Measurements from ENCODE around the gene RAD23A.

Gene RAD23A

DNA sequence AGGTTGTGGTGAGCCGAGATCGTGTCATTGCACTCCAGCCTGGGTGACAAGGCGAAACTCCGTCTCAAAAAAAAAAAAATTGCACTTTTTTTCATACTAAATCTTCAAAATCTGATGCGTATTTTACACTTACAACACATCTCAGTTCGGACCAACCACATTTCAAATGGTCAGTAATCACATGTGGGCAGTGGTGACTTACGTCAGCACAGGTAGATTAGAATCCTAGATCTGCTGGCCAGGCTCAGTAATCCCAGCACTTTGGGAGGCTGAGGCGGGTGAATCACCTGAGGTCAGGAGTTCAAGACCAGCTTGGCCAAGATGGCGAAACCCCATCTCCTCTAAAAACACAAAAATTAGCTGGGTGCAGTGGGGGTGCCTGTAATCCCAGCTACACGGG, 10.6 kb upstream of the RAD23A start:
- H4K91ac ChIP-seq (ENCODE audit: low read length): no peak overlapping the region
- no peak overlapping the region for H2BK5ac ChIP-seq (ENCODE audit: low read depth, low read length, poor library complexity, severe bottlenecking)
- H3K9me3 ChIP-seq (ENCODE audit: control insufficient read depth, low read length): no peaks in the 10 kb centered on the region
- no peak overlapping the region for H4K8ac ChIP-seq (ENCODE audit: low read length)
- H3K18ac ChIP-seq (ENCODE audit: low read depth in 1 of 2, low read length in 2 of 2): no peak overlapping the region
- H2AK5ac ChIP-seq (ENCODE audit: low read length, severe bottlenecking): no peak overlapping the region
- no peak overlapping the region for H3K9ac ChIP-seq (ENCODE audit: low read length)
- H3K79me1 ChIP-seq (replicated peaks; ENCODE audit: low read length, poor library complexity, severe bottlenecking): peaks cover 9% of the 10 kb centered on the region
- peaks cover 22% of the 10 kb centered on the region for H3K4me1 ChIP-seq (ENCODE audit: control insufficient read depth, insufficient read depth, low read depth, low read length)
- no peak overlapping the region for H3K4me2 ChIP-seq (ENCODE audit: low read length, poor library complexity, severe bottlenecking)
- H3K27ac ChIP-seq (ENCODE audit: low read length, poor library complexity, severe bottlenecking): no peak overlapping the region
- H2BK15ac ChIP-seq (ENCODE audit: low read depth, poor library complexity, severe bottlenecking): no peak overlapping the region
- H3K23ac ChIP-seq (ENCODE audit: low read length in 2 of 2): no peak overlapping the region
- H2AFZ ChIP-seq (ENCODE audit: low read depth, low read length): no peak overlapping the region
- H3K4me3 ChIP-seq (ENCODE audit: insufficient read depth in 1 of 2, low read depth in 1 of 2, low read length in 2 of 2): no peak overlapping the region
- no peak overlapping the region for H2BK12ac ChIP-seq (ENCODE audit: low read length in 2 of 2)
- DNase-seq: no peak
- no peak overlapping the region for H3K4ac ChIP-seq (ENCODE audit: low read depth in 1 of 2, low read length in 2 of 2)
- H3K27me3 ChIP-seq (ENCODE audit: control insufficient read depth in 1 of 2, insufficient read depth in 1 of 2, low read length in 2 of 2): no peaks in the 10 kb centered on the region
- WGBS: 98% methylated on average over 7 of the region's 10 CpGs
- H3K36me3 ChIP-seq (ENCODE audit: control insufficient read depth in 1 of 2, insufficient read depth in 2 of 2, low read depth in 1 of 2, low read length in 2 of 2): peaks cover 13 to 14% of the 10 kb centered on the region in 2 experiments
- no peak overlapping the region for H2BK120ac ChIP-seq (ENCODE audit: low read depth, low read length)
- H3K14ac ChIP-seq (ENCODE audit: low read length in 2 of 2): no peak overlapping the region

DNA sequence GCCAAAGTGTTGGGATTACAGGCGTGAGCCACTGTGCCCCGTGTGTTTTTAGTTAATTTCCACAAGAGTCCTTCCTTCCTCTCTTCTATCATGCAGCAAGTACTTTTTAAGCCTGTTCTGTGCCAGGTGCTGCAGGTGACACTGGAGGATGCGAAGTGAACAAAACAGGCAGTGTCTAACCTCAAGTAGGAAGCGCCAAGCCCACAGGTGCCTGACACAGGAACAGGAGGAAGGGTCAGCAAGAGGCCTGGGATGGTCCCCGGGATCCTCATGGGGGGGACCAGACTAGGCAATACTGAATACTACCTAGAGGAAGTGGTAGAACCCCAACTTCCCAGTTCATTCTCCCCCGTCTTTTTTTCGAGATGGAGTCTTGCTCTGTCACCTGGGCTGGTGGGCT, 9.1 kb upstream of the RAD23A start:
- Histone ChIP-seq H3K36me3 (ENCODE audit: control insufficient read depth in 1 of 2, insufficient read depth in 2 of 2, low read depth in 1 of 2, low read length in 2 of 2) (peaks cover 19 to 22% of the 10 kb centered on the region in 2 experiments), H3K14ac (ENCODE audit: low read length in 2 of 2) (no peak overlapping the region)

DNA sequence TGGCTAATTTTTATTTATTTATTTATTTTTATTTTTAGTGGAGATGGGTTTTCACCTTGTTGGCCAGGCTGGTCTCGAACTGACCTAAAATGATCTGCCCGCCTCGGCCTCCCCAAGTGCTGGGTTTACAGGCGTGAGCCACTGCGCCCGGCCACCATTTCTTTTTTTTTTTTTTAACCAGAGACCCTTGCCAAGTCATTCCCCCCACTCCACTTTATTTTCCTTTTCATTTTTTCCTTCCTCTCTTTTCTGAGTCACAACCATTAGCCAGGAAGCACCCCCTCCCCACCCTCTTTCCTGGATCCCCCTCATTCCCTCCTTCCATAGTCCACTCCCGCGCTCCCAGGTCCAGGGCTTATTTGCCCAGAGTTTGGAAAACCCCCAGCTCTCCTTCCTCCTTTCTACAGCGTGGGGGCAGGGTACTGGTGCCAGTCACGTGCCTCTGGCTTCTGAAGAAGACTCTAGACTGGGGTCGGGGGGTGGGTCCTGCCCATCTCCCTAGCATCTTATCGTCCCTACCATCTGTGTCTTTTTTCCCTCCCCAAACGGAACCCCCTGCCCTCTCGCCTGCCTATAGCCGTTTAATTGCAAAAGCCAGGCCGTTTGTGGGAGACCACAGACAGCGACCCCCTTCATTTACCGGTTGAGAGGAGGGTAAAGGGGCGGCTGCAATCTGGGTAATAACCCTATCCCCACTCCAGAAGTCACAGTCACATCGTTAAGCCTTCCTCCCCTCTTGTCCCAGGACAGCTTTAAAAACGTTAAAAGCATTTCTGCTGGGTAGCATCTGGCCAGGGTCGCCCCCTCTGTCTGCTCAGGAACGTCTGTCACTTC, 8.4 kb upstream of the RAD23A start:
- H3K18ac ChIP-seq (ENCODE audit: low read depth in 1 of 2, low read length in 2 of 2): peak overlapping the region; percentile 40 to 80
- H3K27ac ChIP-seq (ENCODE audit: low read length, poor library complexity, severe bottlenecking): peak overlapping the region; percentile 21
- H2BK5ac ChIP-seq (ENCODE audit: low read depth, low read length, poor library complexity, severe bottlenecking): no peak overlapping the region
- H2BK120ac ChIP-seq (ENCODE audit: low read depth, low read length): peak overlapping the region; percentile 45
- peak overlapping the region in 1 of 2 experiments; percentile 40 for H3K4ac ChIP-seq (ENCODE audit: low read depth in 1 of 2, low read length in 2 of 2)
- H3K4me3 ChIP-seq (ENCODE audit: insufficient read depth in 1 of 2, low read depth in 1 of 2, low read length in 2 of 2): peak overlapping the region; percentile 43 to 98
- no peak overlapping the region for H2BK15ac ChIP-seq (ENCODE audit: low read depth, poor library complexity, severe bottlenecking)
- WGBS: 32% methylated on average over 22 of the region's 23 CpGs
- H3K27me3 ChIP-seq (ENCODE audit: control insufficient read depth in 1 of 2, insufficient read depth in 1 of 2, low read length in 2 of 2): no peaks in the 10 kb centered on the region
- DNase-seq: peak; percentile 55
- H3K9me3 ChIP-seq (ENCODE audit: control insufficient read depth, low read length): no peaks in the 10 kb centered on the region
- H2BK12ac ChIP-seq (ENCODE audit: low read length in 2 of 2): peak overlapping the region; percentile 44 to 45
- no peak overlapping the region for H3K14ac ChIP-seq (ENCODE audit: low read length in 2 of 2)
- H2AK5ac ChIP-seq (ENCODE audit: low read length, severe bottlenecking): peak overlapping the region; percentile 20
- H4K8ac ChIP-seq (ENCODE audit: low read length): peak overlapping the region; percentile 77
- H3K4me2 ChIP-seq (ENCODE audit: low read length, poor library complexity, severe bottlenecking): peak overlapping the region; percentile 99
- peaks cover 34% of the 10 kb centered on the region for H3K4me1 ChIP-seq (ENCODE audit: control insufficient read depth, insufficient read depth, low read depth, low read length)
- H3K9ac ChIP-seq (ENCODE audit: low read length): peak overlapping the region; percentile 97
- no peaks in the 10 kb centered on the region for H3K79me1 ChIP-seq (replicated peaks; ENCODE audit: low read length, poor library complexity, severe bottlenecking)
- H3K23ac ChIP-seq (ENCODE audit: low read length in 2 of 2): no peak overlapping the region
- H4K91ac ChIP-seq (ENCODE audit: low read length): peak overlapping the region; percentile 78
- H3K36me3 ChIP-seq (ENCODE audit: control insufficient read depth in 1 of 2, insufficient read depth in 2 of 2, low read depth in 1 of 2, low read length in 2 of 2): peaks cover 25 to 30% of the 10 kb centered on the region in 2 experiments
- peak overlapping the region; percentile 87 for H2AFZ ChIP-seq (ENCODE audit: low read depth, low read length)

More for the DNA sequence above, 9.1 kb upstream of the RAD23A start:
- H3K4ac ChIP-seq (ENCODE audit: low read depth in 1 of 2, low read length in 2 of 2): no peak overlapping the region
- no peak for DNase-seq
- no peak overlapping the region for H2BK5ac ChIP-seq (ENCODE audit: low read depth, low read length, poor library complexity, severe bottlenecking)
- no peak overlapping the region for H3K4me3 ChIP-seq (ENCODE audit: insufficient read depth in 1 of 2, low read depth in 1 of 2, low read length in 2 of 2)
- H3K23ac ChIP-seq (ENCODE audit: low read length in 2 of 2): no peak overlapping the region
- no peak overlapping the region for H2BK15ac ChIP-seq (ENCODE audit: low read depth, poor library complexity, severe bottlenecking)
- H3K4me1 ChIP-seq (ENCODE audit: control insufficient read depth, insufficient read depth, low read depth, low read length): peaks cover 32% of the 10 kb centered on the region
- H2BK120ac ChIP-seq (ENCODE audit: low read depth, low read length): no peak overlapping the region
- H2AFZ ChIP-seq (ENCODE audit: low read depth, low read length): no peak overlapping the region
- H3K27me3 ChIP-seq (ENCODE audit: control insufficient read depth in 1 of 2, insufficient read depth in 1 of 2, low read length in 2 of 2): no peaks in the 10 kb centered on the region
- H3K18ac ChIP-seq (ENCODE audit: low read depth in 1 of 2, low read length in 2 of 2): no peak overlapping the region
- H2BK12ac ChIP-seq (ENCODE audit: low read length in 2 of 2): peak overlapping the region in 1 of 2 experiments; percentile 11
- H3K27ac ChIP-seq (ENCODE audit: low read length, poor library complexity, severe bottlenecking): no peak overlapping the region
- no peak overlapping the region for H3K9ac ChIP-seq (ENCODE audit: low read length)
- WGBS: 97% methylated on average over 7 of the region's 7 CpGs
- H4K91ac ChIP-seq (ENCODE audit: low read length): no peak overlapping the region
- no peaks in the 10 kb centered on the region for H3K79me1 ChIP-seq (replicated peaks; ENCODE audit: low read length, poor library complexity, severe bottlenecking)
- no peak overlapping the region for H2AK5ac ChIP-seq (ENCODE audit: low read length, severe bottlenecking)
- H3K4me2 ChIP-seq (ENCODE audit: low read length, poor library complexity, severe bottlenecking): no peak overlapping the region
- H4K8ac ChIP-seq (ENCODE audit: low read length): no peak overlapping the region
- H3K9me3 ChIP-seq (ENCODE audit: control insufficient read depth, low read length): no peaks in the 10 kb centered on the region

DNA sequence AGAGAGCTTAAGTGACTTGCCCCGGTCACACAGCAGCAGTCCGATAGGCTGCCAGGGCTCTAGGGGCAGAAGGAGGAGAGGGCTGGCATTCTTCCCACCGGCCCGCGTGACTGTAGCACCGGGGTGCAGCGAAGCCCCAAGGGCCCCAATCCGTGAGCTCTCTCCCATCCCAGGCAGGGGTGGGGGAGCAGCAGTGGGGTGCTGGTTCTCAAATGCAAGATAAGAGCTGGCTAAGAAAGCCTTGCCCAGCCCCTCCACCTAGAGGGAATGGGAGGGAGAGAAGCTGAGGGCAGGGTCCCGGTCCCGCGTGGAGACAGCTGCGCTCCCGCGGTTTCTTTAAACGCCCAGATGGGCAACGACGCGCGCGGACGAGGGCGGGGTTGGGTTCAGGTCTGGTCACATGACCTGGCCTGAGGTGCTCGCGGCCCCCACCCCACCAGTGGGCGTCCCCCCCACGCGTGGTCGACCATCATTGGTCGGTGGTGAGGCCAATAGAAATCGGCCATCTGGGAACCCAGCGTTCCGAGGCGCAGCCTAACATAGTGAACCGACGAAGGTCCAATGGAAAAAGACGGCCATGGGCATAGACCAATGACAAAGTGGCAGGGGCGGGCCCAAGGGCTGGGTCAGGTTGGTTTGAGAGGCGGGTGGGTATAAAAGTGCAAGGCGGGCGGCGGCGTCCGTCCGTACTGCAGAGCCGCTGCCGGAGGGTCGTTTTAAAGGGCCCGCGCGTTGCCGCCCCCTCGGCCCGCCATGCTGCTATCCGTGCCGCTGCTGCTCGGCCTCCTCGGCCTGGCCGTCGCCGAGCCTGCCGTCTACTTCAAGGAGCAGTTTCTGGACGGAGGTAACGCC, 7.5 kb upstream of the RAD23A start, which contains the start of gene CALR:
TSS of gene CALR (plus strand) at position 683 of the 852 bp plus-strand sequence. CDS start at position 754, 71 bp downstream.
- Histone ChIP-seq H3K14ac (ENCODE audit: low read length in 2 of 2) (peak within 1 kb of the TSS; percentile 98), H3K23ac (ENCODE audit: low read length in 2 of 2) (peak within 1 kb of the TSS in 1 of 2 experiments; percentile 66), H3K9me3 (ENCODE audit: control insufficient read depth, low read length) (no peaks in the 10 kb centered on the region), H2AK5ac (ENCODE audit: low read length, severe bottlenecking) (peak within 1 kb of the TSS; percentile 78), H2BK120ac (ENCODE audit: low read depth, low read length) (peak within 1 kb of the TSS; percentile 45), H2BK15ac (ENCODE audit: low read depth, poor library complexity, severe bottlenecking) (peak within 1 kb of the TSS; percentile 34), H3K27me3 (ENCODE audit: control insufficient read depth in 1 of 2, insufficient read depth in 1 of 2, low read length in 2 of 2) (no peaks in the 10 kb centered on the region), H4K91ac (ENCODE audit: low read length) (peak within 1 kb of the TSS; percentile 97), H3K4ac (ENCODE audit: low read depth in 1 of 2, low read length in 2 of 2) (peak within 1 kb of the TSS; percentile 90 to 96), H3K4me2 (ENCODE audit: low read length, poor library complexity, severe bottlenecking) (peak within 1 kb of the TSS; percentile 99), H3K27ac (ENCODE audit: low read length, poor library complexity, severe bottlenecking) (peak within 1 kb of the TSS; percentile 73), H3K18ac (ENCODE audit: low read depth in 1 of 2, low read length in 2 of 2) (peak within 1 kb of the TSS; percentile 88 to 99), H3K4me1 (ENCODE audit: control insufficient read depth, insufficient read depth, low read depth, low read length) (peaks cover 33% of the 10 kb centered on the region), H2AFZ (ENCODE audit: low read depth, low read length) (peak within 1 kb of the TSS; percentile 87), H3K36me3 (ENCODE audit: control insufficient read depth in 1 of 2, insufficient read depth in 2 of 2, low read depth in 1 of 2, low read length in 2 of 2) (peaks cover 32 to 37% of the 10 kb centered on the region in 2 experiments), H3K9ac (ENCODE audit: low read length) (peak within 1 kb of the TSS; percentile 97), H3K4me3 (ENCODE audit: insufficient read depth in 1 of 2, low read depth in 1 of 2, low read length in 2 of 2) (peak within 1 kb of the TSS; percentile 98 to 99), H3K79me1 (replicated peaks; ENCODE audit: low read length, poor library complexity, severe bottlenecking) (no peaks in the 10 kb centered on the region), H2BK12ac (ENCODE audit: low read length in 2 of 2) (peak within 1 kb of the TSS; percentile 44 to 87), H4K8ac (ENCODE audit: low read length) (peak within 1 kb of the TSS; percentile 93), H2BK5ac (ENCODE audit: low read depth, low read length, poor library complexity, severe bottlenecking) (peak within 1 kb of the TSS; percentile 71)
- under 1% methylated on average over 62 of the region's 63 CpGs for WGBS
- DNase-seq: peak; percentile 100
